Prostate gland (tissue), 2 donors: Measurements from ENCODE around the gene OR13J1.

Experiments
- CTCF ChIP-seq, 4 experiments: fragments of 200-600 bp in 2 of 4; fragments of 450-650 bp in 2 of 4; sonication (generic) in 2 of 4; IDR thresholded peaks; 1 replicate in 3 of 4; 2 replicates in 1 of 4; pipeline ENCODE4 v1.5.1; 2016 to 2019; ENCODE audit warnings: antibody characterized with exemption in 4 of 4, mild to moderate bottlenecking in 2 of 4, moderate library complexity in 2 of 4
- POLR2A ChIP-seq: fragments of 450-650 bp; IDR thresholded peaks from one replicate; pipeline ENCODE4 v1.6.1; 2016; ENCODE audit warnings: antibody characterized with exemption, mild to moderate bottlenecking
- POLR2AphosphoS5 ChIP-seq: sonication (generic); formaldehyde crosslinking; IDR thresholded peaks from one replicate; pipeline ENCODE4 v1.6.1; 2017; ENCODE audit warnings: antibody characterized with exemption

DNA sequence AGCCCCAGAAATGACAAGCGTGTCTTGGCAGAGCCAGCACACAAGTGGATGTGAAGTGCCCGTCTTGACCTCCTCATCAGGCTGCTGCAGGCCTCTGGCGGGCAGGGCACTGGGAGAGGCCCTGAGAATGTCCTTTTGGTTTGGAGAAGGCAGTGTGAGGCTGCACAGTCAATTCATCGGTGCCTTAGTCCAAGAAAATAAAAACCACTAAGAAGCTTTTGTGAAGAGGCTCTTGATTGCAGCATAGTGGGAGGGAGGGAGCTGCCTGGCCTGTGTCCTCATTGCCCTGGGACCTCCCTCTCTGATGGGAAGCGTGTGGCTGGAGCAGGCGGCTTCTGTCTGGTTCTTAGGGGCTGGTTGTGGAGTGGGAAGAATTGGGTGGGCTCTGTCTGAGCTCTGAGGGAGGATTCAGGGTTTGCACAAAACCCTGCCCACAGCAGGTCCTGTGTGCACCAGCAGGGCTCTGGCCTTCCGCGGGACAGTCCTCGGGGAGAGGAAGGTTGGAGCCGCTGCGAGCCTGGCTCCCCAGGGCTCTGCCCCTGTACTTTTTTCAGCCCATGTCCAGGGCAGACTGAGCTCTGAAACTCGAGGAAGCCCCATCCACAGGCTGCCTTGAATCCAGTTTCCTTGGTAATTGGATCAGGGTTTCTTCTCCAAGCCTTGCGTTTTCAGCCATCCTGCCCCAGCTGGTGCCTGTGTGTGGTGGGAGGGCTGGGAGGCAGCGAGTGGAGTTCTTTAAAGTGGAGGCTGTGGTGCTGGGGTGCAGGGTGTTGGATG, 36.9 kb upstream of the OR13J1 start:
- TF ChIP-seq CTCF (IDR thresholded peaks at IDR 0.05): peak in 1 of 4 experiments; percentile 6
- no peak for TF ChIP-seq POLR2A
- TF ChIP-seq POLR2AphosphoS5: peak; percentile 7
